ENCODE measurements around the gene GAS1.

Gene GAS1

DNA sequence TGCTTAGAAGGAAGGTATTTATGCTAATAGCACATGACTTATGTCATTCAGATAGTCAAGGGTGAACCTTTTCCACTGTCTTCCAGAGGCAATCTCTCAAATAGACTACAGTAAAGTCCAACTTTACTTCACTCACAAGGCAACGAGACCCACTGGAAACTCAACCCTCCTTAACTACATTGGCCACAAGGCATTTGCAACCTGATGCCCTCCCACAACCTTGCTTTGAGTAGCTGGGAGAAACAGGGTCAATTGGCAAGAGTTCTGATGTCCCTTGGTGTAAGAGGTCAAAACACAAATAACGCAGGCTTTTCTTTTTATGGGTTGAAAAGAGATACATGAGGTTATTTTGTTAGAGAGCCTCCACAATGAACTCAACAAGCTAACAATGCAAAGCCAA, 6.1 kb downstream of the GAS1 start:
- no peaks in the 10 kb centered on the region for H3K36me3 ChIP-seq (ENCODE audit: insufficient read depth, insufficient read length, low read length)
- no peaks in the 10 kb centered on the region for H3K27me3 ChIP-seq (ENCODE audit: insufficient read depth, insufficient read length)
- H3K9ac ChIP-seq (ENCODE audit: insufficient read length, low read depth), result no peak overlapping the region
- no peak overlapping the region for H3K4me3 ChIP-seq (ENCODE audit: insufficient read length, low read depth)
- no peak for DNase-seq (ENCODE audit: low read depth, low spot score)
- no peaks in the 10 kb centered on the region for H3K9me3 ChIP-seq (ENCODE audit: insufficient read depth, low read length)
- H3K4me1 ChIP-seq (ENCODE audit: insufficient read depth, insufficient read length), result peaks cover 3% of the 10 kb centered on the region
- TF ChIP-seq YY1 (IDR thresholded peaks at IDR 0.05; ENCODE audit: insufficient read depth, insufficient read length) (no peak), ZNF274 (IDR thresholded peaks at IDR 0.05; ENCODE audit: low read depth, low read length) (no peak), SUZ12 (IDR thresholded peaks at IDR 0.05; ENCODE audit: extremely low read depth, insufficient read depth, insufficient read length) (no peak)

DNA sequence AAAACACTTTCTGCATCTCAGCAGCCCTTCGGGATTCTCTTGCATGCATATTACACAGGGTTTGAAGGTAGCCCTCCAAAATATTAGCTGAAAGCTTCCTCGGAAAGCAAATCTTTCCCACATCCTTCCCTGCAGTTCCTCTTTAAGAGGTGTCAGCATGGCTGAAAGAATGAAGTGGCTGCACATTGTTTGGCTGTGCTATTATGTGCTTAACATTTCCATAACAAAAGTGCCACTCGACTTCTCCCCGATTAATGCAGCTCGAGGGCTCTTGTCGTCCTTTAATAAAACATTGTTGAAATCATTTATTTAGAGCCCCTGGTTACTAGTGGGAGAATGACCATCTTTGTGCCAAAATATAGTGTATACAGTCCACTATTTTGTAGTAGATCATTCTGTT, 6.5 kb downstream of the GAS1 start:
- H3K4me1 ChIP-seq (ENCODE audit: insufficient read depth, insufficient read length), result peaks cover 3% of the 10 kb centered on the region
- no peak overlapping the region for H3K4me3 ChIP-seq (ENCODE audit: insufficient read length, low read depth)
- no peak overlapping the region for H3K9ac ChIP-seq (ENCODE audit: insufficient read length, low read depth)
- no peaks in the 10 kb centered on the region for H3K9me3 ChIP-seq (ENCODE audit: insufficient read depth, low read length)
- TF ChIP-seq ZNF274 (IDR thresholded peaks at IDR 0.05; ENCODE audit: low read depth, low read length), result no peak
- no peak for TF ChIP-seq YY1 (IDR thresholded peaks at IDR 0.05; ENCODE audit: insufficient read depth, insufficient read length)
- TF ChIP-seq SUZ12 (IDR thresholded peaks at IDR 0.05; ENCODE audit: extremely low read depth, insufficient read depth, insufficient read length), result no peak
- no peaks in the 10 kb centered on the region for H3K27me3 ChIP-seq (ENCODE audit: insufficient read depth, insufficient read length)
- no peak for DNase-seq (ENCODE audit: low read depth, low spot score)
- no peaks in the 10 kb centered on the region for H3K36me3 ChIP-seq (ENCODE audit: insufficient read depth, insufficient read length, low read length)

DNA sequence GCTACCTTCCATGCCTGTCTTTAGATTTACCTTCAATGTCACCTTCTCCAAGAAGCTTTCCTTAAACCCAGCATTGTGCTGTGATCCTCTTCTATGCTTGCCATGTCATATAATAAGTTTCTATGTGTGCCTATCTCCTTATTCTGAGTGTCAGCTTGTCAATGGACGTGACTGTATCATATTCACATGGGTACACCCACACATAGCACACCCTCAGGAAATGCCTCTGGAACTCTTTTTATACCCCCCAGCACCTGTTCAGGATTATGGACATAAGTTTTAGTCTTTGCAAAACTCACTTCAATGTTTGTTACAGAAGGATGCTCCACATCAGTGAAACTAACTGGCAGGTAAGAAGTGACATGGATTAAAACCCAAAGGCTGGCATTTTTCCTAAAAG, 7.4 kb downstream of the GAS1 start:
- Histone ChIP-seq H3K36me3 (ENCODE audit: insufficient read depth, insufficient read length, low read length) (no peaks in the 10 kb centered on the region), H3K4me3 (ENCODE audit: insufficient read length, low read depth) (no peak overlapping the region), H3K9me3 (ENCODE audit: insufficient read depth, low read length) (no peaks in the 10 kb centered on the region), H3K9ac (ENCODE audit: insufficient read length, low read depth) (no peak overlapping the region), H3K27me3 (ENCODE audit: insufficient read depth, insufficient read length) (no peaks in the 10 kb centered on the region), H3K4me1 (ENCODE audit: insufficient read depth, insufficient read length) (peaks cover 3% of the 10 kb centered on the region)
- no peak for DNase-seq (ENCODE audit: low read depth, low spot score)
- TF ChIP-seq SUZ12 (IDR thresholded peaks at IDR 0.05; ENCODE audit: extremely low read depth, insufficient read depth, insufficient read length) (no peak), YY1 (IDR thresholded peaks at IDR 0.05; ENCODE audit: insufficient read depth, insufficient read length) (no peak), ZNF274 (IDR thresholded peaks at IDR 0.05; ENCODE audit: low read depth, low read length) (no peak)

DNA sequence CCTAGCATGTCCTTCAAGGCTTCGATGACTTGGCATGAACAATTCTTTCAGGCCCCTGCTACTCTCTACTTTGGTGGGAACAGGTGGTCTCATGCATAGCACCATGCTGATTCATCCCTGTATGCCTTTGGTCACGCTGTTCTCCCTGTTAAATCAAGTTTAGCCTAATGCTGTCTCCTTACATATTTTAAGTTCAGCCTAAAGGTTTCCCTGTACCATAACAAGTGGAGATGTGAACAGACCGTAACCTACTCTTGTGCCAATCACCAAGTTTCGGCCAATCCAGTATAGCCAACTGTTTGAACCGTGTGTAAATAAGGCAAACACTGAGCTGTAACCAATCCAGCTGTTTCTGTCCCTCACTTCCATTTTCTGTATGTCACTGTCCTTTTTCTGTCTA, 8.0 kb downstream of the GAS1 start:
- DNase-seq (ENCODE audit: low read depth, low spot score), result no peak
- TF ChIP-seq SUZ12 (IDR thresholded peaks at IDR 0.05; ENCODE audit: extremely low read depth, insufficient read depth, insufficient read length), result no peak
- Histone ChIP-seq H3K27me3 (ENCODE audit: insufficient read depth, insufficient read length) (no peaks in the 10 kb centered on the region), H3K4me1 (ENCODE audit: insufficient read depth, insufficient read length) (peaks cover 3% of the 10 kb centered on the region), H3K4me3 (ENCODE audit: insufficient read length, low read depth) (no peak overlapping the region), H3K9me3 (ENCODE audit: insufficient read depth, low read length) (peaks cover 4% of the 10 kb centered on the region; the same call in 1 of the 2 replicates), H3K9ac (ENCODE audit: insufficient read length, low read depth) (no peak overlapping the region), H3K36me3 (ENCODE audit: insufficient read depth, insufficient read length, low read length) (no peaks in the 10 kb centered on the region)

DNA sequence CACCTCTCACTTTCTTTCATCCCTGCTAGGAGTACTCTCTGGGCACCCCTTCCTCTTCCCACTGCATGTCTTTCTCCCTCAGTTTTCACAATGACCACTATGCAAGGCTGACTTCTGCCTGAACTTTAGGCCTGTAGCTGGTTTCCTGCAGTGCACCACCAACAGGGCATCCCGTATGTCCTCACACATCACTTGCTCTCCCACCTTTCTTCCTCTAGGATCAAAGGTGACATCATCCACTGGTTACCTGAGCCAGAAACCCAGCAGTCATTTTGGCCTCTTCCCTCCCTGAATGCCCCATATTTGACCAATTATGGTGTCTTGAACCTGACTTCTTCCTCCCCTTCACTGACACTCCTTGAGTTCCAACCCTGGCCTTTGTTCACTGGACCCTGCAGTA, 8.5 kb downstream of the GAS1 start:
- Histone ChIP-seq H3K9me3 (ENCODE audit: insufficient read depth, low read length) (peaks cover 9% of the 10 kb centered on the region), H3K9ac (ENCODE audit: insufficient read length, low read depth) (no peak overlapping the region), H3K36me3 (ENCODE audit: insufficient read depth, insufficient read length, low read length) (no peaks in the 10 kb centered on the region), H3K27me3 (ENCODE audit: insufficient read depth, insufficient read length) (no peaks in the 10 kb centered on the region), H3K4me1 (ENCODE audit: insufficient read depth, insufficient read length) (peaks cover 3% of the 10 kb centered on the region), H3K4me3 (ENCODE audit: insufficient read length, low read depth) (no peak overlapping the region)
- no peak for TF ChIP-seq SUZ12 (IDR thresholded peaks at IDR 0.05; ENCODE audit: extremely low read depth, insufficient read depth, insufficient read length)
- DNase-seq (ENCODE audit: low read depth, low spot score), result no peak

DNA sequence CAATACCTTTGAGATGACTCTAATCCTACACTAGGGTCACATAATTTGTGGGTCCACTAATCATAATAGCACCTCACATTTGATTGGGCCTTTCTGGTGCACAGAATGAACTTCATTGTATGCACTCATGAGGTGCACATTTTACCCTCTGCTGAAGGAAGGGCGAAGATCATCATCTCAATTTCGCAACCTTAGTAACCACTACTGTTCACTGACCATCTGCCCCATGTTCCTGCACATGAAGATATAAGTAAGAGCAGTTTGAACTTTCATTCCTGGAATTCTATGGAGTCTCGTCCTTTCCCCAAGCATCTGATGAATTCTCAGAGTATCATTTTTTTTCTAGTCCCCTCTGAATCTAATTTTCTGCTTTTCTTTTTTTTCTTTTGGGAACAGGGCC, 21.2 kb downstream of the GAS1 start:
- H3K9me3 ChIP-seq (ENCODE audit: insufficient read depth, low read length), result peaks cover 7% of the 10 kb centered on the region; the same call in 1 of the 2 replicates
- DNase-seq (ENCODE audit: low read depth, low spot score), result no peak
- no peaks in the 10 kb centered on the region for H3K4me1 ChIP-seq (ENCODE audit: insufficient read depth, insufficient read length)
- no peak overlapping the region for H3K4me3 ChIP-seq (ENCODE audit: insufficient read length, low read depth)
- no peak for TF ChIP-seq SUZ12 (IDR thresholded peaks at IDR 0.05; ENCODE audit: extremely low read depth, insufficient read depth, insufficient read length)
- no peak for TF ChIP-seq YY1 (IDR thresholded peaks at IDR 0.05; ENCODE audit: insufficient read depth, insufficient read length)
- no peak for TF ChIP-seq ZNF274 (IDR thresholded peaks at IDR 0.05; ENCODE audit: low read depth, low read length)
- H3K27me3 ChIP-seq (ENCODE audit: insufficient read depth, insufficient read length), result no peaks in the 10 kb centered on the region
- H3K9ac ChIP-seq (ENCODE audit: insufficient read length, low read depth), result no peak overlapping the region
- no peaks in the 10 kb centered on the region for H3K36me3 ChIP-seq (ENCODE audit: insufficient read depth, insufficient read length, low read length)

DNA sequence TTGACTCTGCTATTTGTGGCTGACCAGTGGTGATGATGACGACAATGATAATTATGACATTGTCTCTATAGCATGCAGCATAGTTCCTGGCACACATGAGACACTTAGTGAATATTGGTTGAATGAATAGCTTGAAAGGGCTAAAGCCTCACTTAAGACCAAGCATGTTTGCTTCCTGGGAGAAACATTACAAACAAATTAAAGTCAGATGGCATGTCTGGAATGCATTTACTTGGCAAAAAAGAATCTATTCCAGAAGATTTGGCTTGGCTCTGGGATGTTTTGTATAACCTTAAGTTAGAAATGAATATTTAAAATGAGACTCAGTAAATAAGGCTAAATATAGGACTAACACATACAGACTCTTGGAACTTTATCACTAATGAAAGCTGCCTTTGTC, 21.6 kb downstream of the GAS1 start:
- no peak for TF ChIP-seq SUZ12 (IDR thresholded peaks at IDR 0.05; ENCODE audit: extremely low read depth, insufficient read depth, insufficient read length)
- no peak for TF ChIP-seq YY1 (IDR thresholded peaks at IDR 0.05; ENCODE audit: insufficient read depth, insufficient read length)
- TF ChIP-seq ZNF274 (IDR thresholded peaks at IDR 0.05; ENCODE audit: low read depth, low read length), result no peak
- H3K9ac ChIP-seq (ENCODE audit: insufficient read length, low read depth), result no peak overlapping the region
- no peaks in the 10 kb centered on the region for H3K36me3 ChIP-seq (ENCODE audit: insufficient read depth, insufficient read length, low read length)
- no peaks in the 10 kb centered on the region for H3K27me3 ChIP-seq (ENCODE audit: insufficient read depth, insufficient read length)
- 0 out of 2 replicates have a peak, but pooled peaks cover 3% of the 10 kb centered on the region for H3K9me3 ChIP-seq (ENCODE audit: insufficient read depth, low read length)
- no peak overlapping the region for H3K4me3 ChIP-seq (ENCODE audit: insufficient read length, low read depth)
- no peaks in the 10 kb centered on the region for H3K4me1 ChIP-seq (ENCODE audit: insufficient read depth, insufficient read length)
- no peak for DNase-seq (ENCODE audit: low read depth, low spot score)

DNA sequence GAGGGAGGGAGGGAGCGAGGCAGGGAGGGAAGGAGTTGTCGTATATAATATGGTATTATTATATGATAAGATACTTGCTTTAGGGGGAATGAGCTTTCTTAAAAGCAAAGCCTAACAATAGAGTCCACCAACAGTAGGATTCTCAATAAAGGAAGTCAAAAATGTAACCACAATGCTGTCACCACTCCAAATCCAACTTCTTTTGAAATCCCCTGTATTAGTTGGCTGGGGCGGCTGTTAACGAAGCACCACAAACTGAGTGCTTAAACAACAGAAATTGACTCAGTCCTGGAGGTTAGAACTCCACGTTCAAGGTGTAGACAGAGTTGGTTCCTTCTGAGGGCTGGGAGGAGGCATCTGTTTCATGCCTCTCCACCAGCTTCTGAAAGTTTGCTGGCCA, 23.1 kb downstream of the GAS1 start:
- Histone ChIP-seq H3K27me3 (ENCODE audit: insufficient read depth, insufficient read length) (no peaks in the 10 kb centered on the region), H3K9ac (ENCODE audit: insufficient read length, low read depth) (no peak overlapping the region), H3K9me3 (ENCODE audit: insufficient read depth, low read length) (no peaks in the 10 kb centered on the region), H3K36me3 (ENCODE audit: insufficient read depth, insufficient read length, low read length) (no peaks in the 10 kb centered on the region), H3K4me3 (ENCODE audit: insufficient read length, low read depth) (no peak overlapping the region), H3K4me1 (ENCODE audit: insufficient read depth, insufficient read length) (no peaks in the 10 kb centered on the region)
- no peak for DNase-seq (ENCODE audit: low read depth, low spot score)
- no peak for TF ChIP-seq SUZ12 (IDR thresholded peaks at IDR 0.05; ENCODE audit: extremely low read depth, insufficient read depth, insufficient read length)
- no peak for TF ChIP-seq ZNF274 (IDR thresholded peaks at IDR 0.05; ENCODE audit: low read depth, low read length)
- TF ChIP-seq YY1 (IDR thresholded peaks at IDR 0.05; ENCODE audit: insufficient read depth, insufficient read length), result no peak

Data from NT2/D1 (cell line).